ENCODE measurements around the gene ZDHHC1.

The ZDHHC1 gene

GRCh38 chr16:67449336-67449735, 33.1 kb upstream of the ZDHHC1 start:
- no peak overlapping the region for H2AFZ ChIP-seq (ENCODE audit: low read length)
- H3K9me3 ChIP-seq (ENCODE audit: insufficient read depth, low read depth, low read length): no peaks in the 10 kb centered on the region
- no peaks in the 10 kb centered on the region for H3F3A ChIP-seq (ENCODE audit: low read depth)
- H3K9me2 ChIP-seq (replicated peaks; ENCODE audit: low read depth, low read length): no peaks in the 10 kb centered on the region
- peaks cover 7% of the 10 kb centered on the region; the same call in 1 of the 2 replicates for H3K36me3 ChIP-seq (ENCODE audit: insufficient read depth, low read length)
- no peaks in the 10 kb centered on the region for H3K27me3 ChIP-seq (ENCODE audit: insufficient read depth, low read length, poor library complexity, severe bottlenecking)
- no peak overlapping the region for H3K4me3 ChIP-seq (ENCODE audit: low read length, poor library complexity, severe bottlenecking)
- H3K4me1 ChIP-seq (ENCODE audit: insufficient read depth, low read length, poor library complexity, severe bottlenecking): no peaks in the 10 kb centered on the region
- no peaks in the 10 kb centered on the region for H4K20me1 ChIP-seq (ENCODE audit: insufficient read depth, low read length, poor library complexity, severe bottlenecking)
- no peaks in the 10 kb centered on the region for H3K79me2 ChIP-seq (ENCODE audit: insufficient read depth, low read length)
- no peak for TF ChIP-seq EZH2phosphoT487 (IDR thresholded peaks at IDR 0.05; ENCODE audit: borderline replicate concordance)
- TF ChIP-seq CTCF (conservative IDR thresholded peaks at IDR 0.05; ENCODE audit: low read length): no peak
- H3K9ac ChIP-seq (ENCODE audit: low read depth, low read length, poor library complexity, severe bottlenecking): no peak overlapping the region
- no peak overlapping the region for H3K4me2 ChIP-seq (ENCODE audit: low read depth, low read length, poor library complexity, severe bottlenecking)

GRCh38 chr16:67448580-67448979, 32.3 kb upstream of the ZDHHC1 start:
- Histone ChIP-seq H3F3A (ENCODE audit: low read depth) (no peaks in the 10 kb centered on the region), H3K4me2 (ENCODE audit: low read depth, low read length, poor library complexity, severe bottlenecking) (no peak overlapping the region), H3K4me3 (ENCODE audit: low read length, poor library complexity, severe bottlenecking) (no peak overlapping the region), H3K79me2 (ENCODE audit: insufficient read depth, low read length) (no peaks in the 10 kb centered on the region), H3K4me1 (ENCODE audit: insufficient read depth, low read length, poor library complexity, severe bottlenecking) (no peaks in the 10 kb centered on the region), H3K9me3 (ENCODE audit: insufficient read depth, low read depth, low read length) (no peaks in the 10 kb centered on the region), H3K27me3 (ENCODE audit: insufficient read depth, low read length, poor library complexity, severe bottlenecking) (no peaks in the 10 kb centered on the region), H2AFZ (ENCODE audit: low read length) (no peak overlapping the region), H3K36me3 (ENCODE audit: insufficient read depth, low read length) (peaks cover 7% of the 10 kb centered on the region; the same call in 1 of the 2 replicates), H4K20me1 (ENCODE audit: insufficient read depth, low read length, poor library complexity, severe bottlenecking) (no peaks in the 10 kb centered on the region), H3K9me2 (replicated peaks; ENCODE audit: low read depth, low read length) (no peaks in the 10 kb centered on the region), H3K9ac (ENCODE audit: low read depth, low read length, poor library complexity, severe bottlenecking) (no peak overlapping the region)
- TF ChIP-seq EZH2phosphoT487 (IDR thresholded peaks at IDR 0.05; ENCODE audit: borderline replicate concordance) (no peak), CTCF (conservative IDR thresholded peaks at IDR 0.05; ENCODE audit: low read length) (no peak)

GRCh38 chr16:67447508-67448076, 31.3 kb upstream of the ZDHHC1 start:
- no peak overlapping the region for H3K4me2 ChIP-seq (ENCODE audit: low read depth, low read length, poor library complexity, severe bottlenecking)
- no peaks in the 10 kb centered on the region for H3K9me3 ChIP-seq (ENCODE audit: insufficient read depth, low read depth, low read length)
- no peak overlapping the region for H3K9ac ChIP-seq (ENCODE audit: low read depth, low read length, poor library complexity, severe bottlenecking)
- H3K36me3 ChIP-seq (ENCODE audit: insufficient read depth, low read length): no peaks in the 10 kb centered on the region
- H2AFZ ChIP-seq (ENCODE audit: low read length): no peak overlapping the region
- no peaks in the 10 kb centered on the region for H3K27me3 ChIP-seq (ENCODE audit: insufficient read depth, low read length, poor library complexity, severe bottlenecking)
- H3K4me3 ChIP-seq (ENCODE audit: low read length, poor library complexity, severe bottlenecking): no peak overlapping the region
- no peaks in the 10 kb centered on the region for H3K4me1 ChIP-seq (ENCODE audit: insufficient read depth, low read length, poor library complexity, severe bottlenecking)
- no peaks in the 10 kb centered on the region for H3F3A ChIP-seq (ENCODE audit: low read depth)
- H3K9me2 ChIP-seq (replicated peaks; ENCODE audit: low read depth, low read length): no peaks in the 10 kb centered on the region
- TF ChIP-seq CTCF (conservative IDR thresholded peaks at IDR 0.05; ENCODE audit: low read length) (peak; percentile 63), EZH2phosphoT487 (IDR thresholded peaks at IDR 0.05; ENCODE audit: borderline replicate concordance) (no peak)
- H3K79me2 ChIP-seq (ENCODE audit: insufficient read depth, low read length): no peaks in the 10 kb centered on the region
- no peaks in the 10 kb centered on the region for H4K20me1 ChIP-seq (ENCODE audit: insufficient read depth, low read length, poor library complexity, severe bottlenecking)

Measured in Loucy (cell line).